ENCODE results near the gene RAB27B. TPM values are rescaled to one million over a fixed set of nuclear protein-coding genes. Genes with fewer than 3 reads are reported as not detected.

Gene RAB27B
- total and polyA plus RNA-seq, 2 donors (not counting 1 experiment from before 2014, with no cell fraction given) = 0.01 to 0.07 TPM

DNA sequence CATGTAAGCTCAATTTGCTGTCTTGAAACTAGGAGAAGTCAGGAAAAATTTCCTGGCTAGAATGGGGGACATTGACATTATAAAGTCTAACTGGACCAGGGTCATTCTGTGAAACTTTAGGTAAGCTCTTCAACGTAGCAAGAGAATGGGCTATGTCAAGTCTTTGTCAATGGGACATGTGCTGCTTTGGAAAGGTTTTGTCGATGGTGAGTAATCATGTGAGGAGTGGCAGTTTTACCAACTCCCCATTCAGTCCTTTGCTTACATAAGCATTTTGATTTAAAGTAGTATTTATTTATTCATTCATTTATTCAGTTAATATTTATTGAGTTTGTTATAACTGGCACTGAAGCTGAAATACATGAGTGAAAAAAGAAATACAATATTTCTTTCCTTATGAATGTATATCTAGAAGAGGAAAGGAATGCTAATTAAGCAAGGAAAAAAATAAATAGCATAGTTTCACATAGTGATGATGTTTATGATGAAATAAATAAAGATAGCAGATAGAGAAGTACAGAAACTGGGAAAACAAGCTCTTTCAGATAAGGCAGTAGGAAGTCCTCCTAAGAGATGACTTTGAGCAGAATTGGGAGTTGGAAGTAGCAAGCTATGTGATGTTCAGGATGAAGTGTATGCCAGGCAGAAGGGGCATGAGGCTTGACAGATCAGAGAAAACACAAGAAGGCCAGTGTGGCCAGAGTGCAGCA is 25.4 kb upstream of the RAB27B start:
- Histone ChIP-seq H3K27ac (ENCODE audit: low read length in 2 of 2) (no peak overlapping the region), H3K9me3 (ENCODE audit: control extremely low read depth in 1 of 3, control insufficient read depth in 2 of 3, insufficient read depth in 1 of 3, low read length in 2 of 3) (no peaks in the 10 kb centered on the region), H4K20me1 (ENCODE audit: control insufficient read depth, insufficient read depth, low read length, poor library complexity, severe bottlenecking) (no peaks in the 10 kb centered on the region), H2AFZ (ENCODE audit: insufficient read depth, low read depth, low read length, poor library complexity, severe bottlenecking) (no peak overlapping the region), H3K79me2 (ENCODE audit: control insufficient read depth, insufficient read depth, low read length) (no peaks in the 10 kb centered on the region), H3K4me1 (ENCODE audit: control insufficient read depth in 2 of 2, insufficient read depth in 2 of 2, low read length in 2 of 2) (no peaks in the 10 kb centered on the region), H3K9ac (ENCODE audit: low read length) (no peak overlapping the region), H3K27me3 (replicated peaks in 1 of 4; ENCODE audit: control extremely low read depth in 1 of 4, control insufficient read depth in 3 of 4, insufficient read depth in 4 of 4, low read length in 3 of 4) (no peaks in the 10 kb centered on the region), H3K4me2 (replicated peaks; ENCODE audit: low read depth, low read length, poor library complexity, severe bottlenecking) (no peak overlapping the region), H3K4me3 (ENCODE audit: control extremely low read depth in 1 of 5, extremely low read depth in 1 of 5, insufficient read depth in 1 of 5, low read depth in 2 of 5, low read length in 4 of 5) (no peak overlapping the region), H3K36me3 (replicated peaks in 1 of 2; ENCODE audit: control extremely low read depth in 1 of 2, control insufficient read depth in 1 of 2, extremely low read depth in 1 of 2, insufficient read depth in 2 of 2, low read length in 1 of 2) (no peaks in the 10 kb centered on the region)
- intact Hi-C loops (cut with micrococcal nuclease) = no loop called here
- TF ChIP-seq EZH2 (IDR thresholded peaks at IDR 0.05; ENCODE audit: borderline replicate concordance, insufficient read depth, low read depth, low read length, poor library complexity, severe bottlenecking) = no peak
- TF ChIP-seq, protein P1, sequence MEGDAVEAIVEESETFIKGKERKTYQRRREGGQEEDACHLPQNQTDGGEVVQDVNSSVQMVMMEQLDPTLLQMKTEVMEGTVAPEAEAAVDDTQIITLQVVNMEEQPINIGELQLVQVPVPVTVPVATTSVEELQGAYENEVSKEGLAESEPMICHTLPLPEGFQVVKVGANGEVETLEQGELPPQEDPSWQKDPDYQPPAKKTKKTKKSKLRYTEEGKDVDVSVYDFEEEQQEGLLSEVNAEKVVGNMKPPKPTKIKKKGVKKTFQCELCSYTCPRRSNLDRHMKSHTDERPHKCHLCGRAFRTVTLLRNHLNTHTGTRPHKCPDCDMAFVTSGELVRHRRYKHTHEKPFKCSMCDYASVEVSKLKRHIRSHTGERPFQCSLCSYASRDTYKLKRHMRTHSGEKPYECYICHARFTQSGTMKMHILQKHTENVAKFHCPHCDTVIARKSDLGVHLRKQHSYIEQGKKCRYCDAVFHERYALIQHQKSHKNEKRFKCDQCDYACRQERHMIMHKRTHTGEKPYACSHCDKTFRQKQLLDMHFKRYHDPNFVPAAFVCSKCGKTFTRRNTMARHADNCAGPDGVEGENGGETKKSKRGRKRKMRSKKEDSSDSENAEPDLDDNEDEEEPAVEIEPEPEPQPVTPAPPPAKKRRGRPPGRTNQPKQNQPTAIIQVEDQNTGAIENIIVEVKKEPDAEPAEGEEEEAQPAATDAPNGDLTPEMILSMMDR (IDR thresholded peaks at IDR 0.05) = no peak
- ChIA-PET CTCF (no interaction called here), POLR2A (no interaction called here)
- H3K27me3 Mint-ChIP-seq = no peaks in the 10 kb centered on the region
- no peak for ATAC-seq (ENCODE audit: low read depth)
- no peaks in the 10 kb centered on the region for H3K9me3 Mint-ChIP-seq (ENCODE audit: insufficient read depth)
- H3K4me1 Mint-ChIP-seq = peaks cover 5% of the 10 kb centered on the region
- no peak for DNase-seq
- H3K27ac Mint-ChIP-seq = no peak overlapping the region
- H3K4me3 Mint-ChIP-seq = no peak overlapping the region
- no CpG with 5 or more reads among the region's 2 CpGs for WGBS (ENCODE audit: insufficient coverage)

DNA sequence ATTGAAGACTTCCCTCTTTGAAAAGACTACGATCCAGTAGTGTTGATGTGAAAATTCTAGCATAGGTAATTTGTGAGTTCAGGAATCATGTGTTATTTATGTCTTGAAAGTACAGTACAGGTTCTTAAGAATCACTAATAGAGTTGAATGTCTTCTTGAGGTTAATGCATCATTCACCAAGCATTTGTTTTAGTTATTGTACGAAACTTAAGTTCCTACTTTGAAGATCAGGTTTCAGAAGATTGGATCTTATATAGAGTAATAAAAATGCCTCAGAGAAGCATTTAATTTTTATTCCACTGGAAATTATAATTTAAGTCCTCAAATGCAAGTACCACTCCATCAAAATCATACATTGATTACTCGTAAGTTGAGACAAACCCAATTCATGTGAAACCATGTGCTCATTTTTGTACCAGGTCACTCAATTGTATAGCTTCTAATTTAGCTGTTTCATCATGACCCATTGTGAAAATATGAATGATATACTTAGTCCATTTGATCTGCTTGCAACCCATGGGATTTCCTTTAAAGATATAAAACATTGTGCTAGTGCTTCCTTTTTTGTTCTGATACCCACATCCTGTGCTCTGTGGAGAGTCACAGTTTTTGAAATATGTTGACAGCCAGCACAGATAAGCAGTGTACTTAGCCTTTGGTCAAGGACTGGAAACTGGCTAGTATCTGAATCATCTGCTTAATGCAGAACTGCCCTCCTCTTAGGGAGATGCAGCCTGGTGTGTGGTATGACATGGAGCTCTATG is 22.5 kb upstream of the RAB27B start:
- Histone ChIP-seq H3K4me3 (ENCODE audit: control extremely low read depth in 1 of 5, extremely low read depth in 1 of 5, insufficient read depth in 1 of 5, low read depth in 2 of 5, low read length in 4 of 5) (no peak overlapping the region), H3K9me3 (ENCODE audit: control extremely low read depth in 1 of 3, control insufficient read depth in 2 of 3, insufficient read depth in 1 of 3, low read length in 2 of 3) (no peaks in the 10 kb centered on the region), H3K27me3 (replicated peaks in 1 of 4; ENCODE audit: control extremely low read depth in 1 of 4, control insufficient read depth in 3 of 4, insufficient read depth in 4 of 4, low read length in 3 of 4) (no peaks in the 10 kb centered on the region), H3K4me1 (ENCODE audit: control insufficient read depth in 2 of 2, insufficient read depth in 2 of 2, low read length in 2 of 2) (no peaks in the 10 kb centered on the region), H3K79me2 (ENCODE audit: control insufficient read depth, insufficient read depth, low read length) (no peaks in the 10 kb centered on the region), H4K20me1 (ENCODE audit: control insufficient read depth, insufficient read depth, low read length, poor library complexity, severe bottlenecking) (no peaks in the 10 kb centered on the region), H3K27ac (ENCODE audit: low read length in 2 of 2) (no peak overlapping the region), H3K9ac (ENCODE audit: low read length) (no peak overlapping the region), H2AFZ (ENCODE audit: insufficient read depth, low read depth, low read length, poor library complexity, severe bottlenecking) (no peak overlapping the region), H3K36me3 (replicated peaks in 1 of 2; ENCODE audit: control extremely low read depth in 1 of 2, control insufficient read depth in 1 of 2, extremely low read depth in 1 of 2, insufficient read depth in 2 of 2, low read length in 1 of 2) (no peaks in the 10 kb centered on the region), H3K4me2 (replicated peaks; ENCODE audit: low read depth, low read length, poor library complexity, severe bottlenecking) (no peak overlapping the region)
- CTCF ChIA-PET = no interaction called here
- H3K27me3 Mint-ChIP-seq = no peaks in the 10 kb centered on the region
- no CpG with 5 or more reads among the region's 3 CpGs for WGBS (ENCODE audit: insufficient coverage)
- peaks cover 5% of the 10 kb centered on the region for H3K4me1 Mint-ChIP-seq
- POLR2A ChIA-PET = no interaction called here
- H3K4me3 Mint-ChIP-seq = no peak overlapping the region
- intact Hi-C loops (cut with micrococcal nuclease) = no loop called here
- no peak for DNase-seq
- no peak overlapping the region for H3K27ac Mint-ChIP-seq
- no peaks in the 10 kb centered on the region for H3K9me3 Mint-ChIP-seq (ENCODE audit: insufficient read depth)
- no peak for ATAC-seq (ENCODE audit: low read depth)
- TF ChIP-seq, protein P1 (IDR thresholded peaks at IDR 0.05) = no peak
- TF ChIP-seq EZH2 (IDR thresholded peaks at IDR 0.05; ENCODE audit: borderline replicate concordance, insufficient read depth, low read depth, low read length, poor library complexity, severe bottlenecking) = no peak
